Measurements from ENCODE around the gene HOXB2. TPM values are rescaled to one million over a fixed set of nuclear protein-coding genes. Genes with fewer than 3 reads are reported as not detected.

HOXB2 gene
- total RNA-seq, 1 donor from 2014 or later, result 0.51 TPM

Other genes starting within 250 kb of the HOXB2 start
- under 0.01 TPM in 1 of 2 replicates, not detected in the other for gene SKAP1, start 114.9 kb downstream of the HOXB2 start, total RNA-seq
- not detected in 2 replicates for gene HOXB1, start 14.1 kb downstream of the HOXB2 start, total RNA-seq
- 0.90 and 1.0 TPM in 2 replicates for gene HOXB4, start 33.2 kb upstream of the HOXB2 start, total RNA-seq
- gene HOXB3, start 45.1 kb upstream of the HOXB2 start, total RNA-seq, result 1.9 and 4.8 TPM in 2 replicates
- 0.13 TPM in 2 replicates for gene HOXB5, start 48.7 kb upstream of the HOXB2 start, total RNA-seq
- 3.3 and 3.9 TPM in 2 replicates for gene HOXB6, start 59.9 kb upstream of the HOXB2 start, total RNA-seq
- gene HOXB7, start 65.9 kb upstream of the HOXB2 start, total RNA-seq, result 4.6 and 7.1 TPM in 2 replicates
- gene HOXB8, start 70.2 kb upstream of the HOXB2 start, total RNA-seq, result 0.64 and 0.76 TPM in 2 replicates
- gene HOXB9, start 81.2 kb upstream of the HOXB2 start, total RNA-seq, result 0.13 and 0.51 TPM in 2 replicates
- not detected in 2 replicates for gene PRAC1, start 177.4 kb upstream of the HOXB2 start, total RNA-seq
- not detected in 2 replicates for gene PRAC2, start 178.1 kb upstream of the HOXB2 start, total RNA-seq
- gene HOXB13, start 183.6 kb upstream of the HOXB2 start, total RNA-seq, result not detected in 2 replicates

Measured in dermis microvascular lymphatic vessel endothelial cell (primary cell).